GM23338 (cell line): ENCODE data around the gene IPPK. TPM values are rescaled to one million over a fixed set of nuclear protein-coding genes. Genes with fewer than 3 reads are reported as not detected.

Source experiments
- ATAC-seq: fragments of 200-7000 bp; cut with Tn5 transposase; 3 replicates; pipeline ENCODE4 v1.9.1; 2020
- DNase-seq: peaks from one replicate; pipeline ENCODE4 v3.0.0-alpha.2; 2015; ENCODE audit warnings: low spot score
- H2AFZ ChIP-seq: fragments of 200-600 bp; sonication (generic); 2 replicates; pipeline ENCODE4 v1.8.0; 2016; ENCODE audit warnings: antibody characterized with exemption, mild to moderate bottlenecking, moderate library complexity
- H3F3A ChIP-seq: fragments of 200-600 bp; sonication (generic); replicated peaks from 2 replicates; pipeline ENCODE4 v1.8.0; 2017; ENCODE audit warnings: antibody characterized with exemption, mixed run types, low read depth
- H3K27ac ChIP-seq: fragments of 200-600 bp; sonication (generic); 2 replicates; pipeline ENCODE4 v1.6.1; 2016; ENCODE audit warnings: low read depth
- H3K27me3 ChIP-seq: fragments of 200-600 bp; sonication (generic); 2 replicates; pipeline ENCODE4 v1.8.0; 2016; ENCODE audit warnings: mild to moderate bottlenecking, mixed run types, moderate library complexity; ENCODE audit not compliant: insufficient read depth
- H3K36me3 ChIP-seq: fragments of 200-600 bp; sonication (generic); 2 replicates; pipeline ENCODE4 v1.8.0; 2016; ENCODE audit warnings: mild to moderate bottlenecking; ENCODE audit not compliant: insufficient read depth
- H3K4me1 ChIP-seq: fragments of 200-600 bp; sonication (generic); 2 replicates; pipeline ENCODE4 v1.8.0; 2016; ENCODE audit warnings: mild to moderate bottlenecking, moderate library complexity; ENCODE audit not compliant: insufficient read depth
- H3K4me2 ChIP-seq: fragments of 200-600 bp; sonication (generic); 2 replicates; pipeline ENCODE4 v1.7.1; 2017; ENCODE audit warnings: mixed run types
- H3K4me3 ChIP-seq: fragments of 200-600 bp; sonication (generic); 2 replicates; pipeline ENCODE4 v1.6.1; 2016; ENCODE audit warnings: mixed run types
- H3K79me2 ChIP-seq: fragments of 200-600 bp; sonication (generic); replicated peaks from 2 replicates; pipeline ENCODE4 v1.8.0; 2017; ENCODE audit warnings: mild to moderate bottlenecking; ENCODE audit not compliant: insufficient read depth
- H3K9me2 ChIP-seq: fragments of 200-600 bp; sonication (generic); 2 replicates; pipeline ENCODE4 v1.8.0; 2017; ENCODE audit not compliant: insufficient read depth
- H4K20me1 ChIP-seq: fragments of 200-600 bp; sonication (generic); replicated peaks from 2 replicates; pipeline ENCODE4 v1.8.0; 2017; ENCODE audit warnings: mild to moderate bottlenecking; ENCODE audit not compliant: insufficient read depth
- H3K27ac Mint-ChIP-seq: 2 replicates; pipeline ENCODE4 v1.8.0; 2020; ENCODE audit warnings: inconsistent platforms, mild to moderate bottlenecking, moderate library complexity, mixed read lengths
- H3K27me3 Mint-ChIP-seq: 3 replicates; pipeline ENCODE4 v1.8.0; 2022; ENCODE audit warnings: low read depth, mild to moderate bottlenecking, moderate library complexity, mixed read lengths, inconsistent platforms; ENCODE audit not compliant: insufficient read depth, poor library complexity
- H3K36me3 Mint-ChIP-seq: 3 replicates; pipeline ENCODE4 v1.8.0; 2021; ENCODE audit warnings: low read depth, mild to moderate bottlenecking, inconsistent platforms, moderate library complexity, mixed read lengths
- H3K4me1 Mint-ChIP-seq: 3 replicates; pipeline ENCODE4 v1.8.0; 2020; ENCODE audit warnings: mild to moderate bottlenecking, inconsistent platforms, mixed read lengths
- H3K4me3 Mint-ChIP-seq: 3 replicates; pipeline ENCODE4 v1.8.0; 2021; ENCODE audit warnings: moderate library complexity, mild to moderate bottlenecking, inconsistent platforms, mixed read lengths
- H3K9me3 Mint-ChIP-seq: 3 replicates; pipeline ENCODE4 v1.8.0; 2020; ENCODE audit warnings: moderate library complexity, mild to moderate bottlenecking, inconsistent platforms, mixed read lengths
- CREB1 ChIP-seq: fragments of 250-450 bp; sonication (Bioruptor Pico); IDR thresholded peaks from 2 replicates; pipeline ENCODE4 v1.5.0; 2020; ENCODE audit warnings: low read depth, mild to moderate bottlenecking, moderate library complexity
- EZH2 ChIP-seq: fragments of 200-600 bp; sonication (generic); IDR thresholded peaks from one replicate; pipeline ENCODE4 v1.8.0; 2017; ENCODE audit warnings: antibody characterized with exemption, mild to moderate bottlenecking, low read depth; ENCODE audit not compliant: unreplicated experiment
- JUNB ChIP-seq: IDR thresholded peaks from one replicate; pipeline ENCODE4 v1.6.1; 2016; ENCODE audit warnings: antibody characterized with exemption; ENCODE audit not compliant: unreplicated experiment
- NANOG ChIP-seq: IDR thresholded peaks from 2 replicates; pipeline ENCODE4 v1.6.1; 2016; ENCODE audit warnings: antibody characterized with exemption, borderline replicate concordance
- STAT1 ChIP-seq: IDR thresholded peaks from one replicate; pipeline ENCODE4 v1.6.1; 2016; ENCODE audit warnings: antibody characterized with exemption; ENCODE audit not compliant: unreplicated experiment
- ZNF114 ChIP-seq: fragments of 250-450 bp; sonication (Bioruptor Pico); IDR thresholded peaks from 2 replicates; pipeline ENCODE4 v1.5.0; 2020; ENCODE audit warnings: mild to moderate bottlenecking, moderate library complexity
- ZNF331 ChIP-seq: fragments of 250-450 bp; sonication (Bioruptor Pico); IDR thresholded peaks from 2 replicates; pipeline ENCODE4 v1.5.0; 2020; ENCODE audit warnings: low read depth, mild to moderate bottlenecking, moderate library complexity
- polyA plus RNA-seq: library from polyadenylated mRNA; unstranded; fragments of >200 nt; fragmentation: Nextera tagmentation; extraction: Ambion mirVana; gene quantifications from 2 replicates; pipeline ENCODE4 v1.2.1, GENCODE V29; 2016
- total RNA-seq: library from RNA; depleted of rRNA; stranded (reverse); fragments of >200 nt; shearing (Covaris generic); gene quantifications from 2 replicates; pipeline ENCODE4 v1.2.3, GENCODE V29; 2014
- TF ChIP-seq, protein P1 (sequence below), 2 experiments: fragments of 200-600 bp in 1 of 2; sonication (generic) in 1 of 2; conservative IDR thresholded peaks; 2 replicates each; pipeline versions ENCODE4 v1.5.1 to v1.6.1; 2016 to 2017; ENCODE audit warnings: antibody characterized with exemption in 2 of 2, low read depth in 2 of 2, mild to moderate bottlenecking in 2 of 2, moderate library complexity in 1 of 2
- TF ChIP-seq, protein P2 (sequence below): fragments of 250-450 bp; sonication (Bioruptor Pico); IDR thresholded peaks from 2 replicates; pipeline ENCODE4 v1.5.0; 2020; ENCODE audit warnings: mild to moderate bottlenecking, moderate library complexity
- TF ChIP-seq, protein P3 (sequence below): IDR thresholded peaks from one replicate; pipeline ENCODE4 v1.6.1; 2018; ENCODE audit warnings: antibody characterized with exemption; ENCODE audit not compliant: unreplicated experiment

The IPPK gene
- total and polyA plus RNA-seq, 2 experiments from 2014 or later: 6.5 to 17.5 TPM

DNA sequence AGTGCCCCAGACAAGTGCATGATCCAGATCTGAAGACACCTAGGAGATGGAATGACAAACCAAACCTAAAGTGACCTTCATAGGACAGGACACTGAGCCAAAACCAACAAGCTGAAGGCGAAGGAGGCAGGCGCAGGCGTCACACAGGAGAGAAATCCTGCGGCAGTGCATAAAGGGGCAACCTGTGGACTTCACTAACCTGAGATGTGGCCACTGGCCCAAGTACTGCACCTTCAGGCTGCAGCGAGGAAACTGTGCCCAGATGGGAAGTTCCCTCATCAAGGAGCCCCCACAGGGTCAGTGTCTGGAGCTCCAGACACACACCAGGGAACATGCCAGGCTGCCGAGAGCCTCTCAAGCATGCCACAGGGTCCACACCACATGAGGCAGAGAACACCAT is 3.7 kb downstream of the IPPK start:
- Histone ChIP-seq H3K79me2 (peaks cover 85% of the 10 kb centered on the region), H3K27ac (no peak overlapping the region), H3F3A (peaks cover 5% of the 10 kb centered on the region; the same call in 1 of the 2 replicates), H3K9me2 (no peaks in the 10 kb centered on the region), H3K4me1 (peaks cover 13% of the 10 kb centered on the region; the same call in 1 of the 2 replicates), H3K36me3 (no peaks in the 10 kb centered on the region), H4K20me1 (peaks cover 6% of the 10 kb centered on the region), H3K4me3 (no peak overlapping the region), H3K4me2 (no peak overlapping the region), H3K27me3 (no peaks in the 10 kb centered on the region), H2AFZ (no peak overlapping the region)
- Mint-ChIP-seq H3K4me3 (no peak overlapping the region), H3K4me1 (peaks cover 30% of the 10 kb centered on the region), H3K9me3 (no peaks in the 10 kb centered on the region), H3K36me3 (peaks cover 4% of the 10 kb centered on the region; the same call in 1 of the 3 replicates), H3K27ac (no peak overlapping the region; the same call in 1 of the 2 replicates), H3K27me3 (peaks cover 5% of the 10 kb centered on the region)
- TF ChIP-seq ZNF331 (CRISPR knock-in tag): no peak
- TF ChIP-seq ZNF114 (CRISPR knock-in tag): no peak
- no peak for TF ChIP-seq NANOG
- no peak for TF ChIP-seq CREB1 (CRISPR knock-in tag)
- TF ChIP-seq, protein P1, sequence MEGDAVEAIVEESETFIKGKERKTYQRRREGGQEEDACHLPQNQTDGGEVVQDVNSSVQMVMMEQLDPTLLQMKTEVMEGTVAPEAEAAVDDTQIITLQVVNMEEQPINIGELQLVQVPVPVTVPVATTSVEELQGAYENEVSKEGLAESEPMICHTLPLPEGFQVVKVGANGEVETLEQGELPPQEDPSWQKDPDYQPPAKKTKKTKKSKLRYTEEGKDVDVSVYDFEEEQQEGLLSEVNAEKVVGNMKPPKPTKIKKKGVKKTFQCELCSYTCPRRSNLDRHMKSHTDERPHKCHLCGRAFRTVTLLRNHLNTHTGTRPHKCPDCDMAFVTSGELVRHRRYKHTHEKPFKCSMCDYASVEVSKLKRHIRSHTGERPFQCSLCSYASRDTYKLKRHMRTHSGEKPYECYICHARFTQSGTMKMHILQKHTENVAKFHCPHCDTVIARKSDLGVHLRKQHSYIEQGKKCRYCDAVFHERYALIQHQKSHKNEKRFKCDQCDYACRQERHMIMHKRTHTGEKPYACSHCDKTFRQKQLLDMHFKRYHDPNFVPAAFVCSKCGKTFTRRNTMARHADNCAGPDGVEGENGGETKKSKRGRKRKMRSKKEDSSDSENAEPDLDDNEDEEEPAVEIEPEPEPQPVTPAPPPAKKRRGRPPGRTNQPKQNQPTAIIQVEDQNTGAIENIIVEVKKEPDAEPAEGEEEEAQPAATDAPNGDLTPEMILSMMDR (conservative IDR thresholded peaks at IDR 0.05; ENCODE audit: low read depth in 2 of 2): no peak
- TF ChIP-seq, protein P2, sequence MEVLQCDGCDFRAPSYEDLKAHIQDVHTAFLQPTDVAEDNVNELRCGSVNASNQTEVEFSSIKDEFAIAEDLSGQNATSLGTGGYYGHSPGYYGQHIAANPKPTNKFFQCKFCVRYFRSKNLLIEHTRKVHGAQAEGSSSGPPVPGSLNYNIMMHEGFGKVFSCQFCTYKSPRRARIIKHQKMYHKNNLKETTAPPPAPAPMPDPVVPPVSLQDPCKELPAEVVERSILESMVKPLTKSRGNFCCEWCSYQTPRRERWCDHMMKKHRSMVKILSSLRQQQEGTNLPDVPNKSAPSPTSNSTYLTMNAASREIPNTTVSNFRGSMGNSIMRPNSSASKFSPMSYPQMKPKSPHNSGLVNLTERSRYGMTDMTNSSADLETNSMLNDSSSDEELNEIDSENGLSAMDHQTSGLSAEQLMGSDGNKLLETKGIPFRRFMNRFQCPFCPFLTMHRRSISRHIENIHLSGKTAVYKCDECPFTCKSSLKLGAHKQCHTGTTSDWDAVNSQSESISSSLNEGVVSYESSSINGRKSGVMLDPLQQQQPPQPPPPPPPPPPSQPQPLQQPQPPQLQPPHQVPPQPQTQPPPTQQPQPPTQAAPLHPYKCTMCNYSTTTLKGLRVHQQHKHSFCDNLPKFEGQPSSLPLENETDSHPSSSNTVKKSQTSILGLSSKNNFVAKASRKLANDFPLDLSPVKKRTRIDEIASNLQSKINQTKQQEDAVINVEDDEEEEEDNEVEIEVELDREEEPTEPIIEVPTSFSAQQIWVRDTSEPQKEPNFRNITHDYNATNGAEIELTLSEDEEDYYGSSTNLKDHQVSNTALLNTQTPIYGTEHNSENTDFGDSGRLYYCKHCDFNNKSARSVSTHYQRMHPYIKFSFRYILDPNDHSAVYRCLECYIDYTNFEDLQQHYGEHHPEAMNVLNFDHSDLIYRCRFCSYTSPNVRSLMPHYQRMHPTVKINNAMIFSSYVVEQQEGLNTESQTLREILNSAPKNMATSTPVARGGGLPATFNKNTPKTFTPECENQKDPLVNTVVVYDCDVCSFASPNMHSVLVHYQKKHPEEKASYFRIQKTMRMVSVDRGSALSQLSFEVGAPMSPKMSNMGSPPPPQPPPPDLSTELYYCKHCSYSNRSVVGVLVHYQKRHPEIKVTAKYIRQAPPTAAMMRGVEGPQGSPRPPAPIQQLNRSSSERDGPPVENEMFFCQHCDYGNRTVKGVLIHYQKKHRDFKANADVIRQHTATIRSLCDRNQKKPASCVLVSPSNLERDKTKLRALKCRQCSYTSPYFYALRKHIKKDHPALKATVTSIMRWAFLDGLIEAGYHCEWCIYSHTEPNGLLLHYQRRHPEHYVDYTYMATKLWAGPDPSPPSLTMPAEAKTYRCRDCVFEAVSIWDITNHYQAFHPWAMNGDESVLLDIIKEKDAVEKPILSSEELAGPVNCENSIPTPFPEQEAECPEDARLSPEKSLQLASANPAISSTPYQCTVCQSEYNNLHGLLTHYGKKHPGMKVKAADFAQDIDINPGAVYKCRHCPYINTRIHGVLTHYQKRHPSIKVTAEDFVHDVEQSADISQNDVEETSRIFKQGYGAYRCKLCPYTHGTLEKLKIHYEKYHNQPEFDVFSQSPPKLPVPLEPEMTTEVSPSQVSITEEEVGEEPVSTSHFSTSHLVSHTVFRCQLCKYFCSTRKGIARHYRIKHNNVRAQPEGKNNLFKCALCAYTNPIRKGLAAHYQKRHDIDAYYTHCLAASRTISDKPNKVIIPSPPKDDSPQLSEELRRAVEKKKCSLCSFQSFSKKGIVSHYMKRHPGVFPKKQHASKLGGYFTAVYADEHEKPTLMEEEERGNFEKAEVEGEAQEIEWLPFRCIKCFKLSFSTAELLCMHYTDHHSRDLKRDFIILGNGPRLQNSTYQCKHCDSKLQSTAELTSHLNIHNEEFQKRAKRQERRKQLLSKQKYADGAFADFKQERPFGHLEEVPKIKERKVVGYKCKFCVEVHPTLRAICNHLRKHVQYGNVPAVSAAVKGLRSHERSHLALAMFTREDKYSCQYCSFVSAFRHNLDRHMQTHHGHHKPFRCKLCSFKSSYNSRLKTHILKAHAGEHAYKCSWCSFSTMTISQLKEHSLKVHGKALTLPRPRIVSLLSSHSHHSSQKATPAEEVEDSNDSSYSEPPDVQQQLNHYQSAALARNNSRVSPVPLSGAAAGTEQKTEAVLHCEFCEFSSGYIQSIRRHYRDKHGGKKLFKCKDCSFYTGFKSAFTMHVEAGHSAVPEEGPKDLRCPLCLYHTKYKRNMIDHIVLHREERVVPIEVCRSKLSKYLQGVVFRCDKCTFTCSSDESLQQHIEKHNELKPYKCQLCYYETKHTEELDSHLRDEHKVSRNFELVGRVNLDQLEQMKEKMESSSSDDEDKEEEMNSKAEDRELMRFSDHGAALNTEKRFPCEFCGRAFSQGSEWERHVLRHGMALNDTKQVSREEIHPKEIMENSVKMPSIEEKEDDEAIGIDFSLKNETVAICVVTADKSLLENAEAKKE (CRISPR knock-in tag): no peak
- TF ChIP-seq JUNB: no peak
- TF ChIP-seq, protein P3, sequence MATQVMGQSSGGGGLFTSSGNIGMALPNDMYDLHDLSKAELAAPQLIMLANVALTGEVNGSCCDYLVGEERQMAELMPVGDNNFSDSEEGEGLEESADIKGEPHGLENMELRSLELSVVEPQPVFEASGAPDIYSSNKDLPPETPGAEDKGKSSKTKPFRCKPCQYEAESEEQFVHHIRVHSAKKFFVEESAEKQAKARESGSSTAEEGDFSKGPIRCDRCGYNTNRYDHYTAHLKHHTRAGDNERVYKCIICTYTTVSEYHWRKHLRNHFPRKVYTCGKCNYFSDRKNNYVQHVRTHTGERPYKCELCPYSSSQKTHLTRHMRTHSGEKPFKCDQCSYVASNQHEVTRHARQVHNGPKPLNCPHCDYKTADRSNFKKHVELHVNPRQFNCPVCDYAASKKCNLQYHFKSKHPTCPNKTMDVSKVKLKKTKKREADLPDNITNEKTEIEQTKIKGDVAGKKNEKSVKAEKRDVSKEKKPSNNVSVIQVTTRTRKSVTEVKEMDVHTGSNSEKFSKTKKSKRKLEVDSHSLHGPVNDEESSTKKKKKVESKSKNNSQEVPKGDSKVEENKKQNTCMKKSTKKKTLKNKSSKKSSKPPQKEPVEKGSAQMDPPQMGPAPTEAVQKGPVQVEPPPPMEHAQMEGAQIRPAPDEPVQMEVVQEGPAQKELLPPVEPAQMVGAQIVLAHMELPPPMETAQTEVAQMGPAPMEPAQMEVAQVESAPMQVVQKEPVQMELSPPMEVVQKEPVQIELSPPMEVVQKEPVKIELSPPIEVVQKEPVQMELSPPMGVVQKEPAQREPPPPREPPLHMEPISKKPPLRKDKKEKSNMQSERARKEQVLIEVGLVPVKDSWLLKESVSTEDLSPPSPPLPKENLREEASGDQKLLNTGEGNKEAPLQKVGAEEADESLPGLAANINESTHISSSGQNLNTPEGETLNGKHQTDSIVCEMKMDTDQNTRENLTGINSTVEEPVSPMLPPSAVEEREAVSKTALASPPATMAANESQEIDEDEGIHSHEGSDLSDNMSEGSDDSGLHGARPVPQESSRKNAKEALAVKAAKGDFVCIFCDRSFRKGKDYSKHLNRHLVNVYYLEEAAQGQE: no peak
- no peak for TF ChIP-seq EZH2
- TF ChIP-seq STAT1: no peak
- DNase-seq (no peak), ATAC-seq (no peak)
